HG02610 (cell line): Measurements from ENCODE around the gene UBE3D.
"Not testable (repeated sequence)": the region's sequence is repeated elsewhere in the genome, so short reads cannot be mapped to it uniquely, and the experiment has no call there.

Experiments used
- ATAC-seq: cut with Tn5 transposase; IDR thresholded peaks from one replicate; pipeline ENCODE4 v1.9.1; 2021; ENCODE audit warnings: mild to moderate bottlenecking, moderate library complexity; ENCODE audit not compliant: unreplicated experiment

UBE3D gene

GRCh38 chr6:83057705-83058321 is 7.8 kb downstream of the UBE3D start:
- peak; percentile 73 for ATAC-seq

GRCh38 chr6:83055366-83055964 is 10.2 kb downstream of the UBE3D start:
- peak; percentile 60 for ATAC-seq

GRCh38 chr6:83053678-83054077 is 12.0 kb downstream of the UBE3D start:
- ATAC-seq = no peak

GRCh38 chr6:83051377-83052172 is 14.1 kb downstream of the UBE3D start:
- no peak for ATAC-seq

GRCh38 chr6:83047065-83047754 is 18.4 kb downstream of the UBE3D start:
- no peak for ATAC-seq

GRCh38 chr6:83044091-83044768 is 21.4 kb downstream of the UBE3D start:
- no peak for ATAC-seq

- no peak for ATAC-seq
Measured at GRCh38 chr6:83042467-83043053, 23.1 kb downstream of the UBE3D start.

- ATAC-seq = no peak
Measured at GRCh38 chr6:83038246-83038645, 27.4 kb downstream of the UBE3D start.

GRCh38 chr6:83031689-83032088 is 34.0 kb downstream of the UBE3D start:
- ATAC-seq = no peak

- no peak for ATAC-seq
Measured at GRCh38 chr6:83019741-83020140, 45.9 kb downstream of the UBE3D start.

- not testable (repeated sequence) for ATAC-seq
Measured at GRCh38 chr6:83011131-83011530, 54.5 kb downstream of the UBE3D start.

- no peak for ATAC-seq
Measured at GRCh38 chr6:83008626-83009025, 57.0 kb downstream of the UBE3D start.

- ATAC-seq = no peak
Measured at GRCh38 chr6:83006270-83006905, 59.3 kb downstream of the UBE3D start.

- ATAC-seq = no peak
Measured at GRCh38 chr6:82996156-82996555, 69.5 kb downstream of the UBE3D start.

- ATAC-seq = no peak
Measured at GRCh38 chr6:82995066-82995465, 70.6 kb downstream of the UBE3D start.

GRCh38 chr6:82989736-82990290 is 75.8 kb downstream of the UBE3D start:
- ATAC-seq = no peak

GRCh38 chr6:82988930-82989351 is 76.7 kb downstream of the UBE3D start:
- ATAC-seq = no peak

- no peak for ATAC-seq
Measured at GRCh38 chr6:82987951-82988350, 77.7 kb downstream of the UBE3D start.

- no peak for ATAC-seq
Measured at GRCh38 chr6:82987416-82987815, 78.2 kb downstream of the UBE3D start.

GRCh38 chr6:82984720-82985119 is 80.9 kb downstream of the UBE3D start:
- ATAC-seq = no peak
